NCI-H446 treated with DMSO at 0.1 percent for 48 hours (cell line): ENCODE data around the gene ADISSP.

ENCODE experiments used
- DNase-seq: peaks from one replicate; lab custom pipeline; 2025; lab: John Stamatoyannopoulos, UW

ADISSP gene

GRCh38 chr20:3714092-3714491, 53.5 kb downstream of the ADISSP start:
- DNase-seq: no peak

GRCh38 chr20:3712279-3712873, 55.2 kb downstream of the ADISSP start, which contains the start of gene SIGLEC1:
Gene SIGLEC1, minus strand, starts transcription at chr20:3712600. Its CDS starts 5,472 bp downstream, at chr20:3707128.
- DNase-seq: no peak

- DNase-seq: no peak
Measured at GRCh38 chr20:3711484-3711941, 56.0 kb downstream of the ADISSP start.

GRCh38 chr20:3710703-3711483, 56.7 kb downstream of the ADISSP start:
- DNase-seq: no peak

- DNase-seq: no peak
Measured at GRCh38 chr20:3710011-3710466, 57.5 kb downstream of the ADISSP start.

DNA sequence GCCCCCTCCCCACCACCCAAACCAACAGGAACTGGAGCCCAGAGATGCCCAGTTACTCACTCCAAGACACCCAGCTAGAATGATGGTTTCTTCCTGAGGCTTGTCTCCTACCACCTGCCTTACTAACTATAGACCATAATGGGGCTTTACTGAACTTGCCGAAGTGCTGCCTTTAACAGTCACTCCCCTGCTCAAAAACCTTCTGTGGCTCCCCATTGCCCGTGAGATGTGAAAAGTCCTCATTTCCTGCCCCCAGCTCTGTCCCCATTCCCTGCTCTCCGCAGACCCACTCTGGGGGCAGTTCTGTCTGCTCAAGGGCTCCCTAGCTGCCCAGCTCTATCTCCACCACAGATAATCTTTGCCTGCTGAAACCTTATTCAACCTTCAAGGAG, 60.0 kb downstream of the ADISSP start:
- DNase-seq: no peak

GRCh38 chr20:3706774-3707507, 60.6 kb downstream of the ADISSP start:
- DNase-seq: no peak

GRCh38 chr20:3705970-3706739, 61.4 kb downstream of the ADISSP start:
- no peak for DNase-seq

DNA sequence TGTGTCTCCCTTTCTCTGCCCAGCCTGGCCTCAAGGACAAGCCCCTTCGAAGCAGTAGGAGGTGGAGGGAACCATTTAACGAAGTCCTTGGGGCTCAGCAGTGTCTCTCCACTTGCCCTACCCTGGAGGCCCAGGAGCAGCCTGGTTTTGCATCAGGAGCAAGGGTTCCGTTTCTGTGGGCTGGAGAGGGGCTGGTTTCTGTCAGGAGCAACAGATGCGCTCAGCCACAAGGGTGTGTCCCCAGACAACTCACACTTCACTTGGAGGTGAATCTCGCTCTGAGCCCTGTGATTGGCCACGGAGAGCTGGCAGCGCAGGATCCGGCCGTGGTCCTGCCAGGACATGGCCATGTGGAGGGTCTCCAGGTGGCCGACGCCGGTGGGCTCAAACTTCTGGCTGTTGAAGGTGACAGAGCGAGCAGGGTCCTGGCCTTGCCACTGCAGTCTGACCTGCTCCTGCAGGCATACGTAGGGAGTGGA, 62.0 kb downstream of the ADISSP start:
- no peak for DNase-seq

GRCh38 chr20:3704087-3704486, 63.5 kb downstream of the ADISSP start:
- DNase-seq: no peak
